SK-N-SH (cell line): ENCODE measurements around the gene OXGR1. TPM values are rescaled to one million over a fixed set of nuclear protein-coding genes. Genes with fewer than 3 reads are reported as not detected.
"Not testable (repeated sequence)": the region's sequence is repeated elsewhere in the genome, so short reads cannot be mapped to it uniquely, and the experiment has no call there.

Experiments
- CTCF ChIA-PET: fragments of 300-600, 350-600 bp; formaldehyde crosslinking; extraction: SDS; loops from one replicate; lab custom pipeline; 2021; lab: Yijun Ruan, JAX
- POLR2A ChIA-PET: fragments of 350-600 bp; sonication (Branson Sonifier 250); formaldehyde crosslinking; extraction: SDS; loops from one replicate; lab custom pipeline; 2020; ENCODE audit warnings: antibody characterized with exemption, inconsistent platforms; lab: Yijun Ruan, JAX
- DNase-seq: peaks from one replicate; pipeline ENCODE4 v3.0.0; 2012
- H2AFZ ChIP-seq: fragments of 200-600 bp; sonication (generic); 2 replicates; pipeline ENCODE4 v1.8.1; 2016; ENCODE audit warnings: antibody characterized with exemption, mild to moderate bottlenecking, low read depth
- H3F3A ChIP-seq: fragments of 200-600 bp; sonication (generic); replicated peaks from 2 replicates; pipeline ENCODE3; 2016; ENCODE audit warnings: antibody characterized with exemption, mild to moderate bottlenecking; ENCODE audit not compliant: insufficient read depth
- H3K27ac ChIP-seq, 2 experiments: fragments of 200-500 bp in 1 of 2; fragments of 200-600 bp in 1 of 2; sonication (Bioruptor generic) in 1 of 2; sonication (generic), shearing (Covaris generic) in 1 of 2; 2 replicates each; pipeline versions ENCODE4 v1.5.1 to v1.6.1; 2014 to 2016; ENCODE audit warnings: low read depth in 2 of 2, inconsistent platforms in 1 of 2, low read length in 1 of 2, mild to moderate bottlenecking in 1 of 2, mixed read lengths in 1 of 2
- H3K27me3 ChIP-seq: fragments of 200-600 bp; sonication (generic), shearing (Covaris generic); 2 replicates; pipeline ENCODE4 v1.6.1; 2016; ENCODE audit warnings: mixed run types; ENCODE audit not compliant: insufficient read depth
- H3K36me3 ChIP-seq, 2 experiments: fragments of 200-500 bp in 1 of 2; fragments of 200-600 bp in 1 of 2; sonication (Bioruptor generic) in 1 of 2; sonication (generic) in 1 of 2; replicated peaks in 1 of 2; 2 replicates each; pipeline versions ENCODE3 to v1.5.1; 2014 to 2016; ENCODE audit warnings: low read length in 1 of 2, mild to moderate bottlenecking in 1 of 2; ENCODE audit not compliant: insufficient read depth in 2 of 2, control insufficient read depth in 1 of 2
- H3K4me1 ChIP-seq, 2 experiments: fragments of 200-500 bp in 1 of 2; fragments of 200-600 bp in 1 of 2; sonication (Bioruptor generic) in 1 of 2; sonication (generic), shearing (Covaris generic) in 1 of 2; 2 replicates each; pipeline versions ENCODE4 v1.5.1 to v1.6.1; 2014 to 2016; ENCODE audit warnings: low read depth in 1 of 2, low read length in 1 of 2, mixed run types in 1 of 2; ENCODE audit not compliant: insufficient read depth in 2 of 2, control insufficient read depth in 1 of 2
- H3K4me2 ChIP-seq: fragments of 200-600 bp; sonication (generic), shearing (Covaris generic); 2 replicates; pipeline ENCODE4 v1.6.1; 2017; ENCODE audit warnings: mixed run types
- H3K4me3 ChIP-seq, 2 experiments: fragments of 200-500 bp in 1 of 2; fragments of 200-600 bp in 1 of 2; sonication (Bioruptor generic) in 1 of 2; sonication (generic), shearing (Covaris generic) in 1 of 2; 2 replicates each; pipeline versions ENCODE4 v1.5.1 to v1.8.1; 2014 to 2016; ENCODE audit warnings: low read depth in 2 of 2, inconsistent platforms in 1 of 2, low read length in 1 of 2, mild to moderate bottlenecking in 1 of 2, mixed read lengths in 1 of 2, moderate library complexity in 1 of 2
- H3K79me2 ChIP-seq: fragments of 200-600 bp; sonication (generic); 2 replicates; pipeline ENCODE4 v1.8.1; 2017; ENCODE audit warnings: mild to moderate bottlenecking; ENCODE audit not compliant: insufficient read depth
- H3K9ac ChIP-seq: fragments of 200-600 bp; sonication (generic); 2 replicates; pipeline ENCODE4 v1.6.1; 2017; ENCODE audit warnings: mixed run types
- H3K9me2 ChIP-seq: fragments of 200-600 bp; sonication (generic); 2 replicates; pipeline ENCODE4 v1.6.1; 2017; ENCODE audit warnings: mixed run types
- H3K9me3 ChIP-seq: fragments of 200-600 bp; sonication (generic); 2 replicates; pipeline ENCODE4 v1.6.1; 2017; ENCODE audit warnings: mixed run types, mild to moderate bottlenecking, moderate library complexity
- H4K20me1 ChIP-seq: fragments of 200-600 bp; sonication (generic); 2 replicates; pipeline ENCODE4 v1.6.1; 2017; ENCODE audit warnings: mild to moderate bottlenecking, mixed run types; ENCODE audit not compliant: insufficient read depth
- CHD2 ChIP-seq: fragments of 150-350 bp; IDR thresholded peaks from 2 replicates; pipeline ENCODE4 v1.6.1; 2018; ENCODE audit warnings: low read length; ENCODE audit not compliant: partially characterized antibody
- FOSL2 ChIP-seq: IDR thresholded peaks from 2 replicates; pipeline ENCODE4 v1.4.0; 2012; ENCODE audit warnings: low read depth, mild to moderate bottlenecking, moderate library complexity, borderline replicate concordance
- FOXM1 ChIP-seq: IDR thresholded peaks from 2 replicates; pipeline ENCODE4 v1.4.0; 2012; ENCODE audit warnings: low read depth, mild to moderate bottlenecking
- GABPA ChIP-seq: IDR thresholded peaks from 2 replicates; pipeline ENCODE4 v1.4.0; 2012; ENCODE audit warnings: low read depth, mild to moderate bottlenecking
- JUND ChIP-seq: IDR thresholded peaks from 2 replicates; pipeline ENCODE4 v1.4.0; 2012
- RCOR1 ChIP-seq: fragments of 150-350 bp; IDR thresholded peaks from 2 replicates; pipeline ENCODE4 v1.6.1; 2017; ENCODE audit warnings: antibody characterized with exemption, low read length
- REST ChIP-seq: IDR thresholded peaks from 2 replicates; pipeline ENCODE4 v1.6.1; 2012; ENCODE audit warnings: mild to moderate bottlenecking, low read depth, low read length, moderate library complexity
- TEAD4 ChIP-seq: IDR thresholded peaks from 2 replicates; pipeline ENCODE4 v1.4.0; 2012; ENCODE audit warnings: mild to moderate bottlenecking, borderline replicate concordance; ENCODE audit not compliant: insufficient read depth
- ZBTB33 ChIP-seq: IDR thresholded peaks from 2 replicates; pipeline ENCODE4 v1.4.0; 2012; ENCODE audit warnings: low read depth, borderline replicate concordance
- WGBS: methylation state at CpG from one replicate; pipeline ENCODE4 v1.1.6; 2017; ENCODE audit warnings: low lambda C conversion rate; 5-methylcytosine and 5-hydroxymethylcytosine counted together
- polyA plus RNA-seq, 3 experiments: library from polyadenylated mRNA; depleted of rRNA; stranded (reverse); fragments of >200 nt; gene quantifications; 2 replicates each; pipeline ENCODE4 v1.2.3, GENCODE V29; 2012

OXGR1 gene
- polyA plus RNA-seq, 1 of the 3 experiments (the other 2 are of a cell fraction), result not detected

- H3K4me2 ChIP-seq, result no peak overlapping the region
- H3K27me3 ChIP-seq, result no peaks in the 10 kb centered on the region
- no peaks in the 10 kb centered on the region for H4K20me1 ChIP-seq
- H2AFZ ChIP-seq, result no peak overlapping the region
- ChIA-PET POLR2A (no interaction called here), CTCF (interaction anchor here (0.7 kb wide), 1 partner anchor 8 kb away, joined by 3 read pairs; no protein-coding TSS in a partner anchor)
- 69% methylated on average over 5 of the region's 5 CpGs for WGBS
- H3K4me3 ChIP-seq, result no peak overlapping the region
- H3K36me3 ChIP-seq, result no peaks in the 10 kb centered on the region
- no peaks in the 10 kb centered on the region for H3K9me3 ChIP-seq
- no peak for DNase-seq
- H3F3A ChIP-seq, result peaks cover 9% of the 10 kb centered on the region
- no peaks in the 10 kb centered on the region for H3K4me1 ChIP-seq
- TF ChIP-seq GABPA (no peak), TEAD4 (no peak), FOSL2 (no peak), JUND (no peak), REST (no peak), CHD2 (no peak), RCOR1 (no peak), FOXM1 (no peak), ZBTB33 (no peak)
- no peaks in the 10 kb centered on the region for H3K9me2 ChIP-seq
- no peak overlapping the region for H3K9ac ChIP-seq
- no peaks in the 10 kb centered on the region for H3K79me2 ChIP-seq
- H3K27ac ChIP-seq, result no peak overlapping the region
Measured at GRCh38 chr13:97026531-97027161, 32.4 kb upstream of the OXGR1 start.

- CTCF ChIA-PET, result interaction anchor here (0.9 to 1.0 kb wide), 3 partner anchors 17 to 342 kb away, joined by 3 to 4 read pairs (median 3); no protein-coding TSS in a partner anchor
- H3K4me3 ChIP-seq, H3K9ac ChIP-seq, H4K20me1 ChIP-seq, DNase-seq, H3K4me2 ChIP-seq, POLR2A ChIA-PET, H3K27ac ChIP-seq, H2AFZ ChIP-seq, H3K36me3 ChIP-seq, H3K27me3 ChIP-seq, H3K79me2 ChIP-seq, H3K4me1 ChIP-seq, H3K9me2 ChIP-seq, H3F3A ChIP-seq, H3K9me3 ChIP-seq: not testable (repeated sequence)
- 96% methylated on average over 1 of the region's 1 CpG for WGBS
Measured at GRCh38 chr13:97023812-97024211, 29.5 kb upstream of the OXGR1 start.
